ENCODE data around the gene CACNA1F. TPM values are rescaled to one million over a fixed set of nuclear protein-coding genes. Genes with fewer than 3 reads are reported as not detected.

Gene CACNA1F
- total and polyA plus RNA-seq, 9 of the 15 experiments (the other 6 are each of a cell fraction or from before 2014, with no cell fraction given), result under 0.01 to 0.41 (median 0.03) TPM; not detected in 3

DNA sequence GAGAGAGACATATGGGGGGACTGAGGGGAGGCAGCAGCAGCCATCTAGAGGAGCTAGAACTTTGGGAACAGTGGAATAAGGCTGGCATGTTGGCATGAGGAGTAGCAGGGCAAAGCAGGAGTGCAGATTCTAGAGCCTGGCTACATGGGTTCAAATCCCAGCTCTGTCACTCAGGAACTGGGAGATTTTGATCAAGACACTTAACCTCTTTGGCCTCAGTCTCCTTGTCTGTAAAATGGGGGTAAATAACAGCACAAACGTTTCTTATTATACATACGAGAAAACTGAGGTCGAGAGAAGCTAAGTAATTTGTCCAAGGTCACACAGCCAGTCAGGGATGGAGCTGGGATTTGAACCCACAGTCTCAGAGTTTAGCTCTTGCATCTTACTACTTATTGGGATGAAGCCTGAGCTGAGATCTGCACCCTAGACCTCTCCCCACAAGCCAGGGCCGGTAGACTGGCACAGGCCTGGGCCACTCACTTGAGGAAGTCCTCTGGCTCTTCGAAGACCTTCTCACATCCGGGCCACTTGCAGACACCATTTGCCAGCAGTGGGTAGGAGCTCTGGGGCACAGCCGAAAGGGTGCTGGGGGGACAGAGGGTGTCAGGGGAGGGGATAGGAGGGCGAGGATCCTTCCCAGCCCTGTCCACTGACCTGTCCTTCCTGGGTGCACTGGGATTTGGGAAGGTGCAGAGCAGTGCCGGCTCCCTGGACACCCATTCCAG, 23.3 kb upstream of the CACNA1F start:
- Histone ChIP-seq H3K36me3 (ENCODE audit: control insufficient read depth, insufficient read depth, low read length) (no peaks in the 10 kb centered on the region), H3K79me2 (ENCODE audit: control insufficient read depth, insufficient read depth, low read length) (no peaks in the 10 kb centered on the region), H3K9ac (ENCODE audit: insufficient read depth in 1 of 2, low read depth in 2 of 2, low read length in 2 of 2) (no peak overlapping the region), H3K4me2 (ENCODE audit: insufficient read depth, low read length) (no peak overlapping the region), H3K27me3 (ENCODE audit: control insufficient read depth in 2 of 2, insufficient read depth in 2 of 2, low read length in 2 of 2) (no peaks in the 10 kb centered on the region), H3K9me1 (ENCODE audit: control insufficient read depth, insufficient read depth, low read length) (no peaks in the 10 kb centered on the region), H2AFZ (ENCODE audit: low read depth, low read length) (no peak overlapping the region), H3K9me3 (replicated peaks; ENCODE audit: control insufficient read depth, insufficient read depth, low read depth, low read length) (no peaks in the 10 kb centered on the region), H3K27ac (ENCODE audit: extremely low read depth, low read depth, low read length) (no peak overlapping the region), H3K4me3 (no peak overlapping the region), H4K20me1 (replicated peaks; ENCODE audit: control insufficient read depth, insufficient read depth, low read length) (no peaks in the 10 kb centered on the region), H3K4me1 (replicated peaks in 1 of 2; ENCODE audit: control insufficient read depth in 2 of 2, insufficient read depth in 2 of 2, low read length in 2 of 2) (peaks cover 0 to 14% of the 10 kb centered on the region in 2 experiments; a peak in 3 of 5 replicates)
- WGBS (ENCODE audit: insufficient coverage, low coverage, missing lambda C conversion rate), result 27% methylated on average over 5 of the region's 9 CpGs
- DNase-seq (ENCODE audit: extremely low read depth in 1 of 4, low spot score in 3 of 4) (no peak), ATAC-seq (no peak), FAIRE-seq (no peak)
- in situ Hi-C loops (cut with MboI), result no loop called here
- no TSS peak for BruUV-seq (replicated peaks)
- intact Hi-C loops (cut with micrococcal nuclease), result no loop called here
- POLR2A ChIA-PET, result interaction anchor here (0.6 to 1.5 kb wide), 3 partner anchors 11 to 629 kb away, joined by 3 to 5 read pairs (median 4); no protein-coding TSS in a partner anchor
- CTCF ChIA-PET (ENCODE audit: low intra/inter-chr PET ratio), result no interaction called here
- peak; percentile 43; the same call in 1 of the 2 replicates for TF ChIP-seq BCOR (IDR thresholded peaks at IDR 0.05)
- TF ChIP-seq ZBTB26 (CRISPR knock-in tag; IDR thresholded peaks at IDR 0.05), result no peak
- TF ChIP-seq BRCA1 (IDR thresholded peaks at IDR 0.05), result no peak
- no peak for TF ChIP-seq BRCA1 (CRISPR knock-in tag; IDR thresholded peaks at IDR 0.05)
- TF ChIP-seq, protein P1, sequence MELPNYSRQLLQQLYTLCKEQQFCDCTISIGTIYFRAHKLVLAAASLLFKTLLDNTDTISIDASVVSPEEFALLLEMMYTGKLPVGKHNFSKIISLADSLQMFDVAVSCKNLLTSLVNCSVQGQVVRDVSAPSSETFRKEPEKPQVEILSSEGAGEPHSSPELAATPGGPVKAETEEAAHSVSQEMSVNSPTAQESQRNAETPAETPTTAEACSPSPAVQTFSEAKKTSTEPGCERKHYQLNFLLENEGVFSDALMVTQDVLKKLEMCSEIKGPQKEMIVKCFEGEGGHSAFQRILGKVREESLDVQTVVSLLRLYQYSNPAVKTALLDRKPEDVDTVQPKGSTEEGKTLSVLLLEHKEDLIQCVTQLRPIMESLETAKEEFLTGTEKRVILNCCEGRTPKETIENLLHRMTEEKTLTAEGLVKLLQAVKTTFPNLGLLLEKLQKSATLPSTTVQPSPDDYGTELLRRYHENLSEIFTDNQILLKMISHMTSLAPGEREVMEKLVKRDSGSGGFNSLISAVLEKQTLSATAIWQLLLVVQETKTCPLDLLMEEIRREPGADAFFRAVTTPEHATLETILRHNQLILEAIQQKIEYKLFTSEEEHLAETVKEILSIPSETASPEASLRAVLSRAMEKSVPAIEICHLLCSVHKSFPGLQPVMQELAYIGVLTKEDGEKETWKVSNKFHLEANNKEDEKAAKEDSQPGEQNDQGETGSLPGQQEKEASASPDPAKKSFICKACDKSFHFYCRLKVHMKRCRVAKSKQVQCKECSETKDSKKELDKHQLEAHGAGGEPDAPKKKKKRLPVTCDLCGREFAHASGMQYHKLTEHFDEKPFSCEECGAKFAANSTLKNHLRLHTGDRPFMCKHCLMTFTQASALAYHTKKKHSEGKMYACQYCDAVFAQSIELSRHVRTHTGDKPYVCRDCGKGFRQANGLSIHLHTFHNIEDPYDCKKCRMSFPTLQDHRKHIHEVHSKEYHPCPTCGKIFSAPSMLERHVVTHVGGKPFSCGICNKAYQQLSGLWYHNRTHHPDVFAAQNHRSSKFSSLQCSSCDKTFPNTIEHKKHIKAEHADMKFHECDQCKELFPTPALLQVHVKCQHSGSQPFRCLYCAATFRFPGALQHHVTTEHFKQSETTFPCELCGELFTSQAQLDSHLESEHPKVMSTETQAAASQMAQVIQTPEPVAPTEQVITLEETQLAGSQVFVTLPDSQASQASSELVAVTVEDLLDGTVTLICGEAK (IDR thresholded peaks at IDR 0.05), result no peak
- TF ChIP-seq, protein P1 (CRISPR knock-in tag; IDR thresholded peaks at IDR 0.05), result no peak
- TF ChIP-seq OTX1 (CRISPR knock-in tag; IDR thresholded peaks at IDR 0.05), result no peak
- no peak for TF ChIP-seq ZC3H4 (CRISPR knock-in tag; IDR thresholded peaks at IDR 0.05; ENCODE audit: borderline replicate concordance)
- TF ChIP-seq THRAP3 (IDR thresholded peaks at IDR 0.05; ENCODE audit: borderline replicate concordance), result no peak
- peak; percentile 92 for TF ChIP-seq RBM25 (IDR thresholded peaks at IDR 0.05; ENCODE audit: low read depth, low read length, severe bottlenecking)
- no peak for TF ChIP-seq ETS2 (tag; IDR thresholded peaks at IDR 0.05; ENCODE audit: borderline replicate concordance, poor library complexity, severe bottlenecking)
